Uterus (tissue), 2 donors: Measurements from ENCODE around the gene EMILIN2.
"Not testable (repeated sequence)": the region's sequence is repeated elsewhere in the genome, so short reads cannot be mapped to it uniquely, and the experiment has no call there.

Source experiments
- CTCF ChIP-seq, 4 experiments: fragments of 200-600 bp in 2 of 4; fragments of 450-650 bp in 2 of 4; sonication (generic) in 2 of 4; IDR thresholded peaks; one replicate each; pipeline ENCODE4 v1.5.1; 2016 to 2019; ENCODE audit warnings: antibody characterized with exemption in 4 of 4, mild to moderate bottlenecking in 2 of 4, moderate library complexity in 1 of 4
- POLR2A ChIP-seq, 2 donors: fragments of 450-650 bp; IDR thresholded peaks; one replicate each; pipeline ENCODE4 v1.6.1; 2016; ENCODE audit warnings: antibody characterized with exemption in 2 of 2, mild to moderate bottlenecking in 1 of 2, moderate library complexity in 1 of 2

- not testable (repeated sequence) for TF ChIP-seq CTCF, POLR2A (IDR thresholded peaks at IDR 0.05)
Observed at GRCh38 chr18:2837290-2837689, 9.5 kb upstream of the EMILIN2 start.
